ENCODE measurements around the gene GDPD4.

- TF ChIP-seq, protein P1, sequence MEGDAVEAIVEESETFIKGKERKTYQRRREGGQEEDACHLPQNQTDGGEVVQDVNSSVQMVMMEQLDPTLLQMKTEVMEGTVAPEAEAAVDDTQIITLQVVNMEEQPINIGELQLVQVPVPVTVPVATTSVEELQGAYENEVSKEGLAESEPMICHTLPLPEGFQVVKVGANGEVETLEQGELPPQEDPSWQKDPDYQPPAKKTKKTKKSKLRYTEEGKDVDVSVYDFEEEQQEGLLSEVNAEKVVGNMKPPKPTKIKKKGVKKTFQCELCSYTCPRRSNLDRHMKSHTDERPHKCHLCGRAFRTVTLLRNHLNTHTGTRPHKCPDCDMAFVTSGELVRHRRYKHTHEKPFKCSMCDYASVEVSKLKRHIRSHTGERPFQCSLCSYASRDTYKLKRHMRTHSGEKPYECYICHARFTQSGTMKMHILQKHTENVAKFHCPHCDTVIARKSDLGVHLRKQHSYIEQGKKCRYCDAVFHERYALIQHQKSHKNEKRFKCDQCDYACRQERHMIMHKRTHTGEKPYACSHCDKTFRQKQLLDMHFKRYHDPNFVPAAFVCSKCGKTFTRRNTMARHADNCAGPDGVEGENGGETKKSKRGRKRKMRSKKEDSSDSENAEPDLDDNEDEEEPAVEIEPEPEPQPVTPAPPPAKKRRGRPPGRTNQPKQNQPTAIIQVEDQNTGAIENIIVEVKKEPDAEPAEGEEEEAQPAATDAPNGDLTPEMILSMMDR (conservative IDR thresholded peaks at IDR 0.05; ENCODE audit: low read depth, low read length) = no peak
- TF ChIP-seq EZH2 (IDR thresholded peaks at IDR 0.05; ENCODE audit: borderline replicate concordance, low read depth, low read length, poor library complexity, severe bottlenecking) = no peak
These were observed 18.4 kb downstream of the GDPD4 start for GRCh38 chr11:77283101-77283500.
